HPDE6-E6E7 (cell line): Measurements from ENCODE around the gene TRMT11.

Source experiments
- DNase-seq: peaks from one replicate; pipeline ENCODE4 v3.0.0; 2011; ENCODE audit warnings: missing footprints; ENCODE audit errors: extremely low spot score

Gene TRMT11

GRCh38 chr6:126075335-126076071 lies 89.2 kb downstream of the TRMT11 start:
- DNase-seq = no peak

GRCh38 chr6:126076992-126077664 lies 90.8 kb downstream of the TRMT11 start:
- DNase-seq = no peak

- DNase-seq = no peak
Observed at GRCh38 chr6:126077810-126078776, 91.8 kb downstream of the TRMT11 start.

- no peak for DNase-seq
Observed at GRCh38 chr6:126083875-126084274, 97.5 kb downstream of the TRMT11 start.

GRCh38 chr6:126086560-126086959 lies 100.2 kb downstream of the TRMT11 start:
- no peak for DNase-seq
